Hepatocyte (in vitro differentiated cells): ENCODE measurements around the gene CHD5. TPM values are rescaled to one million over a fixed set of nuclear protein-coding genes. Genes with fewer than 3 reads are reported as not detected.

Experiments
- DNase-seq: peaks from one replicate; pipeline ENCODE4 v3.0.0-alpha.2; 2016; ENCODE audit warnings: low spot score
- H2AFZ ChIP-seq: fragments of 200-600 bp; sonication (generic); 2 replicates; pipeline ENCODE4 v1.6.0; 2016; ENCODE audit warnings: antibody characterized with exemption, mild to moderate bottlenecking
- H3K27ac ChIP-seq: fragments of 200-600 bp; sonication (generic); 2 replicates; pipeline ENCODE4 v1.5.1; 2016; ENCODE audit warnings: mild to moderate bottlenecking
- H3K27me3 ChIP-seq: fragments of 200-600 bp; sonication (generic); 2 replicates; pipeline ENCODE4 v1.6.1; 2016
- H3K36me3 ChIP-seq: fragments of 200-600 bp; sonication (generic); replicated peaks from 2 replicates; pipeline ENCODE4 v1.5.1; 2016; ENCODE audit warnings: low read depth; ENCODE audit not compliant: insufficient read depth
- H3K4me1 ChIP-seq: fragments of 200-600 bp; sonication (generic); 2 replicates; pipeline ENCODE4 v1.5.1; 2016; ENCODE audit warnings: mild to moderate bottlenecking, moderate library complexity; ENCODE audit not compliant: insufficient read depth
- H3K4me2 ChIP-seq: fragments of 200-600 bp; sonication (generic); 2 replicates; pipeline ENCODE4 v1.6.0; 2016
- H3K4me3 ChIP-seq: fragments of 200-600 bp; sonication (generic); 2 replicates; pipeline ENCODE4 v1.5.1; 2016; ENCODE audit warnings: mild to moderate bottlenecking
- H3K79me2 ChIP-seq: fragments of 200-600 bp; sonication (generic); 2 replicates; pipeline ENCODE4 v1.6.0; 2017; ENCODE audit warnings: mild to moderate bottlenecking
- H3K9me2 ChIP-seq: fragments of 200-600 bp; sonication (generic); replicated peaks from 2 replicates; pipeline ENCODE4 v1.6.0; 2017; ENCODE audit warnings: mild to moderate bottlenecking; ENCODE audit not compliant: insufficient read depth
- H3K9me3 ChIP-seq: fragments of 200-600 bp; sonication (generic); 2 replicates; pipeline ENCODE4 v1.5.1; 2016; ENCODE audit warnings: low read depth, mild to moderate bottlenecking
- H4K20me1 ChIP-seq: fragments of 200-600 bp; sonication (generic); 2 replicates; pipeline ENCODE4 v1.6.0; 2016; ENCODE audit warnings: mild to moderate bottlenecking; ENCODE audit not compliant: insufficient read depth, poor library complexity, severe bottlenecking
- EZH2 ChIP-seq: fragments of 200-600 bp; sonication (generic); IDR thresholded peaks from 2 replicates; pipeline ENCODE4 v1.6.1; 2016; ENCODE audit warnings: antibody characterized with exemption, mild to moderate bottlenecking, borderline replicate concordance
- EZH2phosphoT487 ChIP-seq: fragments of 200-600 bp; sonication (generic); IDR thresholded peaks from one replicate; pipeline ENCODE4 v1.6.1; 2018; ENCODE audit warnings: antibody characterized with exemption, mild to moderate bottlenecking, low read depth, moderate library complexity; ENCODE audit not compliant: unreplicated experiment, severe bottlenecking
- WGBS: methylation state at CpG from one replicate; pipeline ENCODE4 v1.1.6; 2016; ENCODE audit warnings: low lambda C conversion rate; ENCODE audit errors: missing lambda C conversion rate; 5-methylcytosine and 5-hydroxymethylcytosine counted together
- polyA plus RNA-seq: library from polyadenylated mRNA; unstranded; fragments of >200 nt; fragmentation: Nextera tagmentation; extraction: Ambion mirVana; gene quantifications from 2 replicates; pipeline ENCODE4 v1.2.1, GENCODE V29; 2016
- total RNA-seq: library from RNA; depleted of rRNA; stranded (reverse); fragments of >200 nt; gene quantifications from 2 replicates; pipeline ENCODE4 v1.2.3, GENCODE V29; 2014
- TF ChIP-seq, protein P1 (sequence below): fragments of 200-600 bp; sonication (generic); IDR thresholded peaks from 2 replicates; pipeline ENCODE4 v1.5.1; 2016; ENCODE audit warnings: antibody characterized with exemption, mild to moderate bottlenecking; ENCODE audit not compliant: poor library complexity

CHD5 gene
- total RNA-seq: 0.08 and 0.13 TPM in 2 replicates
- polyA plus RNA-seq: 0.18 TPM in 1 of 2 replicates, not detected in the other

GRCh38 chr1:6180268-6180706, at the start of gene CHD5:
Gene CHD5, minus strand, starts transcription at chr1:6180321. Its CDS starts 298 bp downstream, at chr1:6180023.
- no peaks in the 10 kb centered on the region for H3K9me2 ChIP-seq
- H3K27me3 ChIP-seq: peaks cover 56% of the 10 kb centered on the region
- H3K4me2 ChIP-seq: peak within 1 kb of the TSS; percentile 74
- H3K27ac ChIP-seq: no peak within 1 kb of the TSS
- peak; percentile 40 for DNase-seq
- 3% methylated on average over 17 of the region's 57 CpGs for WGBS
- peaks cover 12% of the 10 kb centered on the region for H3K4me1 ChIP-seq
- no peaks in the 10 kb centered on the region for H3K79me2 ChIP-seq
- H2AFZ ChIP-seq: no peak within 1 kb of the TSS
- H4K20me1 ChIP-seq: peaks cover 9% of the 10 kb centered on the region
- no peak for TF ChIP-seq EZH2phosphoT487
- TF ChIP-seq EZH2: no peak
- TF ChIP-seq, protein P1, sequence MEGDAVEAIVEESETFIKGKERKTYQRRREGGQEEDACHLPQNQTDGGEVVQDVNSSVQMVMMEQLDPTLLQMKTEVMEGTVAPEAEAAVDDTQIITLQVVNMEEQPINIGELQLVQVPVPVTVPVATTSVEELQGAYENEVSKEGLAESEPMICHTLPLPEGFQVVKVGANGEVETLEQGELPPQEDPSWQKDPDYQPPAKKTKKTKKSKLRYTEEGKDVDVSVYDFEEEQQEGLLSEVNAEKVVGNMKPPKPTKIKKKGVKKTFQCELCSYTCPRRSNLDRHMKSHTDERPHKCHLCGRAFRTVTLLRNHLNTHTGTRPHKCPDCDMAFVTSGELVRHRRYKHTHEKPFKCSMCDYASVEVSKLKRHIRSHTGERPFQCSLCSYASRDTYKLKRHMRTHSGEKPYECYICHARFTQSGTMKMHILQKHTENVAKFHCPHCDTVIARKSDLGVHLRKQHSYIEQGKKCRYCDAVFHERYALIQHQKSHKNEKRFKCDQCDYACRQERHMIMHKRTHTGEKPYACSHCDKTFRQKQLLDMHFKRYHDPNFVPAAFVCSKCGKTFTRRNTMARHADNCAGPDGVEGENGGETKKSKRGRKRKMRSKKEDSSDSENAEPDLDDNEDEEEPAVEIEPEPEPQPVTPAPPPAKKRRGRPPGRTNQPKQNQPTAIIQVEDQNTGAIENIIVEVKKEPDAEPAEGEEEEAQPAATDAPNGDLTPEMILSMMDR: no peak
- H3K9me3 ChIP-seq: no peaks in the 10 kb centered on the region
- H3K4me3 ChIP-seq: no peak within 1 kb of the TSS
- H3K36me3 ChIP-seq: no peaks in the 10 kb centered on the region

DNA sequence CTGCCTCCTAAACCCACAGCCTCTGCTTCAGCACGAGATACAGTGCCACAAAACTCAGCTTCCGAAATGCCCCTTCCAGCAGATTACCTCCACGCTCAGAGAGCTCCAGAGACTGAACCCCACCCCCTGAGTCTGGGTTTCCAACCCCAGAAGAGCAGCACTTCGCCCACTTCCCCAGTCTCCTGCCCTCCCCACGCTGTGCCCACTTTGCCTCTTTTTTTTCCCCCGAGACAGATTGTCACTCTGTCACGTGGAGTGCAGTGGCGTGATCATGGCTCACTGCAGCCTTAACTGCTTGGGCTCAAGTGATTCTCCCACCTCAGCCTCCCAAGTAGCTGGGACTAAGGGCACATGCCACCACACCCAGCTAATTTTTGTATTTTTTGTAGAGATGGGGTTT, 45.5 kb upstream of the CHD5 start:
- Histone ChIP-seq H4K20me1 (no peaks in the 10 kb centered on the region), H3K36me3 (no peaks in the 10 kb centered on the region), H3K79me2 (peaks cover 2% of the 10 kb centered on the region), H3K4me3 (no peak overlapping the region), H2AFZ (no peak overlapping the region), H3K4me1 (peaks cover 13% of the 10 kb centered on the region), H3K4me2 (no peak overlapping the region), H3K9me2 (no peaks in the 10 kb centered on the region), H3K27me3 (no peaks in the 10 kb centered on the region), H3K27ac (peak overlapping the region; percentile 94), H3K9me3 (no peaks in the 10 kb centered on the region)
- TF ChIP-seq EZH2phosphoT487: no peak
- TF ChIP-seq, protein P1: no peak
- TF ChIP-seq EZH2: no peak
- no peak for DNase-seq
- WGBS: 95% methylated on average over 8 of the region's 8 CpGs

DNA sequence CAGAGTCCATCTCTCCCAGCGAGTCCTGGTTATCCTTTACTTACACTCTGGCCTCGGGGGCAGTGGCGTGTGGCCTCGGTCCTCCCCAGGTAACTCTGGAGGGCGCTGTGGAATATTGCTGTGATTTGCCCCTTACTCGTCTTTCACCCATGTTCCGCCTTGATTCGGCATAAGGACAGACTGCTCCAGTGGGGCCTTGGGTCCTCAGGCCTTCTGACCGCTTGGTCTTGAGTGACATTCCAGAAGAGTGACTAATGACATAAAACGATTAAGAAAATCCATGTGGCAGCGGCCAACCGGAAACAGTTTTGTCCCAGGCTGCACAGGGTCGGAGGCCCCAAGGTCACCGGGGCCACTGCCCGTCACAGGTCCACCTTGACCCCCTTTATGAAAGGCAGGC, 44.6 kb upstream of the CHD5 start:
- Histone ChIP-seq H3K4me2 (peak overlapping the region; percentile 14), H3K36me3 (no peaks in the 10 kb centered on the region), H3K27ac (peak overlapping the region; percentile 94), H3K9me3 (no peaks in the 10 kb centered on the region), H2AFZ (no peak overlapping the region), H3K79me2 (peaks cover 2% of the 10 kb centered on the region), H4K20me1 (no peaks in the 10 kb centered on the region), H3K27me3 (no peaks in the 10 kb centered on the region), H3K9me2 (no peaks in the 10 kb centered on the region), H3K4me3 (no peak overlapping the region), H3K4me1 (peaks cover 15% of the 10 kb centered on the region)
- TF ChIP-seq, protein P1: no peak
- TF ChIP-seq EZH2phosphoT487 (no peak), EZH2 (no peak)
- 70% methylated on average over 15 of the region's 15 CpGs for WGBS
- DNase-seq: peak; percentile 53

- peak; percentile 2 for DNase-seq
- Histone ChIP-seq H3K4me1 (peaks cover 15% of the 10 kb centered on the region), H3K36me3 (no peaks in the 10 kb centered on the region), H3K4me2 (no peak overlapping the region), H3K27me3 (no peaks in the 10 kb centered on the region), H3K79me2 (peaks cover 2% of the 10 kb centered on the region), H4K20me1 (no peaks in the 10 kb centered on the region), H3K9me2 (no peaks in the 10 kb centered on the region), H2AFZ (no peak overlapping the region), H3K4me3 (no peak overlapping the region), H3K27ac (peak overlapping the region; percentile 94), H3K9me3 (no peaks in the 10 kb centered on the region)
- WGBS: 95% methylated on average over 13 of the region's 13 CpGs
- TF ChIP-seq EZH2phosphoT487 (no peak), EZH2 (no peak)
- TF ChIP-seq, protein P1: no peak
Observed at GRCh38 chr1:6223617-6224016, 43.5 kb upstream of the CHD5 start.
